HepG2 (cell line): ENCODE data around the gene S100A5.

Experiments
- KDM1A ChIP-seq: IDR thresholded peaks from 2 replicates; pipeline ENCODE4 v1.6.1; 2016; ENCODE audit warnings: missing compliant biosample characterization
- ZNF318 ChIP-seq: sonication (generic); formaldehyde crosslinking; IDR thresholded peaks from 2 replicates; pipeline ENCODE4 v1.4.0; 2020; ENCODE audit warnings: mild to moderate bottlenecking, missing genetic modification reagents

GRCh38 chr1:153553830-153554541, 13.3 kb upstream of the S100A5 start:
- TF ChIP-seq ZNF318 (CRISPR knock-in tag) (no peak), KDM1A (no peak)
